ENCODE data around the gene NF2. TPM values are rescaled to one million over a fixed set of nuclear protein-coding genes. Genes with fewer than 3 reads are reported as not detected.

NF2 gene
- total and polyA plus RNA-seq, 2 experiments from 2014 or later, result 14.4 to 54.5 TPM

GRCh38 chr22:29654420-29654819, 51.0 kb downstream of the NF2 start:
- Histone ChIP-seq H3K79me2 (replicated peaks; ENCODE audit: insufficient read depth) (no peaks in the 10 kb centered on the region), H2AFZ (no peak overlapping the region), H3K4me2 (no peak overlapping the region), H3K36me3 (ENCODE audit: insufficient read depth) (peaks cover 2% of the 10 kb centered on the region; the same call in 1 of the 2 replicates), H3K4me3 (no peak overlapping the region), H4K20me1 (replicated peaks; ENCODE audit: insufficient read depth) (no peaks in the 10 kb centered on the region; the same call in 1 of the 2 replicates), H3K27ac (ENCODE audit: low read depth) (no peak overlapping the region), H3K27me3 (ENCODE audit: insufficient read depth) (no peaks in the 10 kb centered on the region), H3K9me2 (ENCODE audit: insufficient read depth) (no peaks in the 10 kb centered on the region), H3K4me1 (ENCODE audit: insufficient read depth) (peaks cover 10% of the 10 kb centered on the region; the same call in 1 of the 2 replicates), H3F3A (replicated peaks; ENCODE audit: low read depth) (no peaks in the 10 kb centered on the region)
- Mint-ChIP-seq H3K36me3 (ENCODE audit: low read depth) (peaks cover 4% of the 10 kb centered on the region; the same call in 2 of the 3 replicates), H3K27ac (no peak overlapping the region), H3K4me1 (peaks cover 16% of the 10 kb centered on the region), H3K9me3 (no peaks in the 10 kb centered on the region), H3K4me3 (no peak overlapping the region), H3K27me3 (ENCODE audit: insufficient read depth, low read depth, poor library complexity) (peaks cover 3% of the 10 kb centered on the region)
- TF ChIP-seq JUNB (IDR thresholded peaks at IDR 0.05; ENCODE audit: unreplicated experiment), result no peak
- no peak for TF ChIP-seq ZNF114 (CRISPR knock-in tag; IDR thresholded peaks at IDR 0.05)
- no peak for TF ChIP-seq ZNF331 (CRISPR knock-in tag; IDR thresholded peaks at IDR 0.05; ENCODE audit: low read depth)
- ATAC-seq (no peak), DNase-seq (ENCODE audit: low spot score) (no peak)

GRCh38 chr22:29654882-29655281, 51.4 kb downstream of the NF2 start:
- H3K4me1 ChIP-seq (ENCODE audit: insufficient read depth), result peaks cover 10% of the 10 kb centered on the region; the same call in 1 of the 2 replicates
- no peak overlapping the region for H3K4me3 Mint-ChIP-seq
- peaks cover 3% of the 10 kb centered on the region for H3K27me3 Mint-ChIP-seq (ENCODE audit: insufficient read depth, low read depth, poor library complexity)
- H3K36me3 Mint-ChIP-seq (ENCODE audit: low read depth), result peaks cover 4% of the 10 kb centered on the region; the same call in 2 of the 3 replicates
- H3K27me3 ChIP-seq (ENCODE audit: insufficient read depth), result no peaks in the 10 kb centered on the region
- no peaks in the 10 kb centered on the region; the same call in 1 of the 2 replicates for H4K20me1 ChIP-seq (replicated peaks; ENCODE audit: insufficient read depth)
- ATAC-seq (no peak), DNase-seq (ENCODE audit: low spot score) (no peak)
- TF ChIP-seq ZNF114 (CRISPR knock-in tag; IDR thresholded peaks at IDR 0.05) (no peak), STAT1 (IDR thresholded peaks at IDR 0.05; ENCODE audit: unreplicated experiment) (no peak), REST (IDR thresholded peaks at IDR 0.05; ENCODE audit: unreplicated experiment) (no peak)
- TF ChIP-seq, protein P1, sequence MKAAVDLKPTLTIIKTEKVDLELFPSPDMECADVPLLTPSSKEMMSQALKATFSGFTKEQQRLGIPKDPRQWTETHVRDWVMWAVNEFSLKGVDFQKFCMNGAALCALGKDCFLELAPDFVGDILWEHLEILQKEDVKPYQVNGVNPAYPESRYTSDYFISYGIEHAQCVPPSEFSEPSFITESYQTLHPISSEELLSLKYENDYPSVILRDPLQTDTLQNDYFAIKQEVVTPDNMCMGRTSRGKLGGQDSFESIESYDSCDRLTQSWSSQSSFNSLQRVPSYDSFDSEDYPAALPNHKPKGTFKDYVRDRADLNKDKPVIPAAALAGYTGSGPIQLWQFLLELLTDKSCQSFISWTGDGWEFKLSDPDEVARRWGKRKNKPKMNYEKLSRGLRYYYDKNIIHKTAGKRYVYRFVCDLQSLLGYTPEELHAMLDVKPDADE (IDR thresholded peaks at IDR 0.05), result no peak
- H3K9me3 Mint-ChIP-seq, result no peaks in the 10 kb centered on the region
- H3K4me3 ChIP-seq, result no peak overlapping the region
- no peak overlapping the region for H3K27ac Mint-ChIP-seq
- no peak overlapping the region for H2AFZ ChIP-seq
- no peaks in the 10 kb centered on the region for H3F3A ChIP-seq (replicated peaks; ENCODE audit: low read depth)
- H3K79me2 ChIP-seq (replicated peaks; ENCODE audit: insufficient read depth), result no peaks in the 10 kb centered on the region
- H3K36me3 ChIP-seq (ENCODE audit: insufficient read depth), result peaks cover 7% of the 10 kb centered on the region; the same call in 1 of the 2 replicates
- H3K9me2 ChIP-seq (ENCODE audit: insufficient read depth), result no peaks in the 10 kb centered on the region
- peaks cover 16% of the 10 kb centered on the region for H3K4me1 Mint-ChIP-seq
- no peak overlapping the region for H3K27ac ChIP-seq (ENCODE audit: low read depth)
- no peak overlapping the region for H3K4me2 ChIP-seq
